Ishikawa (cell line): ENCODE data around the gene RNLS.

Experiments used
- CEBPB ChIP-seq: IDR thresholded peaks from 2 replicates; pipeline ENCODE4 v1.6.1; 2012
- CREB1 ChIP-seq: IDR thresholded peaks from 2 replicates; pipeline ENCODE4 v1.6.1; 2012; ENCODE audit warnings: low read depth
- EGR1 ChIP-seq: IDR thresholded peaks from 2 replicates; pipeline ENCODE4 v1.6.1; 2012
- EP300 ChIP-seq: IDR thresholded peaks from 2 replicates; pipeline ENCODE4 v1.6.1; 2012; ENCODE audit warnings: borderline replicate concordance
- FOXM1 ChIP-seq: IDR thresholded peaks from 2 replicates; pipeline ENCODE4 v1.6.1; 2012; ENCODE audit warnings: low read depth, borderline replicate concordance
- NFIC ChIP-seq: IDR thresholded peaks from 2 replicates; pipeline ENCODE4 v1.6.1; 2012
- RAD21 ChIP-seq: IDR thresholded peaks from 2 replicates; pipeline ENCODE4 v1.6.1; 2012; ENCODE audit warnings: low read depth
- TAF1 ChIP-seq: IDR thresholded peaks from 2 replicates; pipeline ENCODE4 v1.6.1; 2012; ENCODE audit warnings: low read depth, mild to moderate bottlenecking
- TCF12 ChIP-seq: IDR thresholded peaks from 2 replicates; pipeline ENCODE4 v1.6.1; 2012; ENCODE audit warnings: low read depth
- TEAD4 ChIP-seq: IDR thresholded peaks from 2 replicates; pipeline ENCODE4 v1.6.1; 2012
- YY1 ChIP-seq: IDR thresholded peaks from 2 replicates; pipeline ENCODE4 v1.6.1; 2012; ENCODE audit warnings: low read depth
- ZBTB7A ChIP-seq: IDR thresholded peaks from 2 replicates; pipeline ENCODE4 v1.6.1; 2012; ENCODE audit warnings: low read depth
- TF ChIP-seq, protein P1 (sequence below): IDR thresholded peaks from 2 replicates; pipeline ENCODE4 v1.6.1; 2012
- TF ChIP-seq, protein P2 (sequence below): IDR thresholded peaks from 2 replicates; pipeline ENCODE4 v1.6.1; 2012; ENCODE audit warnings: low read depth, mild to moderate bottlenecking

Gene RNLS

DNA sequence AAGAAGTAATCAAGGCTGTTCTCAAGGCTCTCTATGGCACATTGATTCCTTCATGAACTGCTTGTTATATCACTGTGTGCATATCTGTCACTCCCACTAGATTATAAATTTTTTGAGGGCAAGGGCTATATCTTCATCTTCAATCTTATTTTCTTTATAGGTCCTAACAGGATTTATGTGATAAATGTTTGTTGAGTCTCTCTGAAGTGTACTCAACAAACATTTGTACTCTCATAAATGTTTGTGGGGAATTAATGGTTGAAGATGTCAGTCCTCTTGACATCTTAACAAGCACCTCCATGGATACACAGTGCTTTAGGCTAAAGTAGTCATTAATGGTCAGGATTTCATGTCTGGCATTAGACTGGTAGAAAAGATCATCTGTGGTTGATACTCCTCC, 143.2 kb downstream of the RNLS start:
- TF ChIP-seq CREB1, result no peak
- TF ChIP-seq EP300, result no peak
- TF ChIP-seq TEAD4, result no peak

- TF ChIP-seq, protein P1, sequence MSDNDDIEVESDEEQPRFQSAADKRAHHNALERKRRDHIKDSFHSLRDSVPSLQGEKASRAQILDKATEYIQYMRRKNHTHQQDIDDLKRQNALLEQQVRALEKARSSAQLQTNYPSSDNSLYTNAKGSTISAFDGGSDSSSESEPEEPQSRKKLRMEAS, result no peak
- TF ChIP-seq NFIC, result no peak
- TF ChIP-seq, protein P2, sequence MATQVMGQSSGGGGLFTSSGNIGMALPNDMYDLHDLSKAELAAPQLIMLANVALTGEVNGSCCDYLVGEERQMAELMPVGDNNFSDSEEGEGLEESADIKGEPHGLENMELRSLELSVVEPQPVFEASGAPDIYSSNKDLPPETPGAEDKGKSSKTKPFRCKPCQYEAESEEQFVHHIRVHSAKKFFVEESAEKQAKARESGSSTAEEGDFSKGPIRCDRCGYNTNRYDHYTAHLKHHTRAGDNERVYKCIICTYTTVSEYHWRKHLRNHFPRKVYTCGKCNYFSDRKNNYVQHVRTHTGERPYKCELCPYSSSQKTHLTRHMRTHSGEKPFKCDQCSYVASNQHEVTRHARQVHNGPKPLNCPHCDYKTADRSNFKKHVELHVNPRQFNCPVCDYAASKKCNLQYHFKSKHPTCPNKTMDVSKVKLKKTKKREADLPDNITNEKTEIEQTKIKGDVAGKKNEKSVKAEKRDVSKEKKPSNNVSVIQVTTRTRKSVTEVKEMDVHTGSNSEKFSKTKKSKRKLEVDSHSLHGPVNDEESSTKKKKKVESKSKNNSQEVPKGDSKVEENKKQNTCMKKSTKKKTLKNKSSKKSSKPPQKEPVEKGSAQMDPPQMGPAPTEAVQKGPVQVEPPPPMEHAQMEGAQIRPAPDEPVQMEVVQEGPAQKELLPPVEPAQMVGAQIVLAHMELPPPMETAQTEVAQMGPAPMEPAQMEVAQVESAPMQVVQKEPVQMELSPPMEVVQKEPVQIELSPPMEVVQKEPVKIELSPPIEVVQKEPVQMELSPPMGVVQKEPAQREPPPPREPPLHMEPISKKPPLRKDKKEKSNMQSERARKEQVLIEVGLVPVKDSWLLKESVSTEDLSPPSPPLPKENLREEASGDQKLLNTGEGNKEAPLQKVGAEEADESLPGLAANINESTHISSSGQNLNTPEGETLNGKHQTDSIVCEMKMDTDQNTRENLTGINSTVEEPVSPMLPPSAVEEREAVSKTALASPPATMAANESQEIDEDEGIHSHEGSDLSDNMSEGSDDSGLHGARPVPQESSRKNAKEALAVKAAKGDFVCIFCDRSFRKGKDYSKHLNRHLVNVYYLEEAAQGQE, result no peak
Observed at GRCh38 chr10:88437411-88437810, 145.7 kb downstream of the RNLS start.

DNA sequence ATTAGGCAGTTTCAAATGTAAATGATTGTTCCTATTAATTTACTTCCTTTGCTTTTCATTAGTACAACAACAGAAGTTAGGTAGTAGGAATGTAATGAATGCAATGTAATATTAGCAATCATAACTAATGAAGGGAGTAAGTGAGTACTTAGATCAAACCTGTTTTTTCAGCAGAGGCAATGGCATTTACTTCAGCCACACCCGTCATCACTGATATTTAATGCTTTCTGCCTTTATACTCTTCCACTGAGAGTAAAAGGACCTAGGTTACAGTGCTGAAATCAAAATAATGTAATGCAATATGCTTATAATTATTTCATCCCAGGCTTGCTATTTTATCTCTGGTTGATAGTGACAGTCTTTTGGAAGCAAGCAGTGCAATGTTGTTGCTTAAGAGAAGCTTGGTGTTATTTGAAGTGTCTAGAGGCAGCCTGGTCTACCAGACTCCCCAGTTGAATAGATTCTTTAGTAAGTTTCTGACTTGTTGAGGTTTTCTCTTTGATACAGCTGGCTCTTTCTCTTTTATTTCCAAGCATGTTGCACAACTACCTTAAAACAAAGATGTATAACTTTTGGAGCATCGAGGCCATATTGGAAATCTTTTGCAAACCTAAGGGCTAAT, 149.4 kb downstream of the RNLS start:
- no peak for TF ChIP-seq TEAD4
- TF ChIP-seq FOXM1, result no peak
- no peak for TF ChIP-seq NFIC
- TF ChIP-seq YY1, result no peak
- no peak for TF ChIP-seq RAD21
- TF ChIP-seq, protein P2, result no peak
- TF ChIP-seq CEBPB, result no peak
- TF ChIP-seq ZBTB7A, result no peak

DNA sequence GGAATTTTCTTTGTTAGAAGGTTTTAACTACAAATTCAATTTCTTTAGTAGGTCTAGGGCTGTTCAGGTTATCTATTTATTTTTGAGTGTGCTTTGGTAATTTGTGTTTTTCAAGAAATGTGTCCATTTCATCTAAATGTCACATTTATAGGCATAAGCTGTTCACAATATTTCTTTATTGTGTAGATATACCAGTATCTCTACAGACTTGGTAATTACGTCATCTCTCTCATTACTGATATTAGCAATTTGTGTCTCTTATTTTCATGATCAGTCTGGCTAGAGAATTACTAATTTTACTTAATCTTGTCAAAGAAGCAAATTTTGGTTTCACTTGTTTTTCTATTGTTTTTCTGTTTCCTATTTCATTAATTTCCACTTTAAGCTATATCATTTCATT, 152.0 kb downstream of the RNLS start:
- TF ChIP-seq FOXM1, result no peak
- TF ChIP-seq EP300, result no peak
- no peak for TF ChIP-seq YY1
- no peak for TF ChIP-seq EGR1
- no peak for TF ChIP-seq TCF12

- TF ChIP-seq TEAD4 (no peak), CREB1 (no peak), EGR1 (no peak), TAF1 (no peak), EP300 (no peak), ZBTB7A (no peak), FOXM1 (no peak), YY1 (no peak)
- TF ChIP-seq, protein P1, result no peak
- TF ChIP-seq, protein P2, result no peak
Observed at GRCh38 chr10:88428976-88429375, 154.1 kb downstream of the RNLS start.

GRCh38 chr10:88428442-88428841, 154.7 kb downstream of the RNLS start:
- TF ChIP-seq YY1, result no peak
- TF ChIP-seq NFIC, result 0 out of 2 replicates have a peak, but pooled peaks have one; percentile 41
- TF ChIP-seq, protein P1, result no peak
- TF ChIP-seq TEAD4, result no peak
- TF ChIP-seq, protein P2, result no peak
